Measurements from ENCODE around the gene SECISBP2.
A peak's percentile ranks its signal among the peaks of the same experiment; 100 is the strongest.

SECISBP2 gene

DNA sequence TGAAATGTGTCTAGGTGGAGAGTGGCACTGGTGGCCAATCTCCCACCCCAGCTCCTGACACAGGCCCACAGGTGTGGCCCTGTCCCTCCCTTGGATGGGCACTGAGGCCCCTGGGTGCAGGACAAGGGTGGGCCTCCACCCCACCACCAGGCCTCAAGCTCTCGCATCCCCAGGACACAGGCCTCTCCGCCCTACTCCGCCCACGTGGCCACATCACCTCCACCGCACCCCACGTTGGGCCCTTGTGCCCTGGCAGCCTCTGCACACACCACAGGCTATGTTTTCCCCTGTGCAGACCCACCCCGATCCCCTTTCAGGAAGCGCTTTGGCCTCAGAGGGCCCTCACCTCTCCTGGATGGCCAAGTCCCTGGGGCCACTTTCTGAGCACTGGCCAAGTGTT, 54.7 kb downstream of the SECISBP2 start:
- DNase-seq (ENCODE audit: low spot score), result no peak
- TF ChIP-seq, protein P1, sequence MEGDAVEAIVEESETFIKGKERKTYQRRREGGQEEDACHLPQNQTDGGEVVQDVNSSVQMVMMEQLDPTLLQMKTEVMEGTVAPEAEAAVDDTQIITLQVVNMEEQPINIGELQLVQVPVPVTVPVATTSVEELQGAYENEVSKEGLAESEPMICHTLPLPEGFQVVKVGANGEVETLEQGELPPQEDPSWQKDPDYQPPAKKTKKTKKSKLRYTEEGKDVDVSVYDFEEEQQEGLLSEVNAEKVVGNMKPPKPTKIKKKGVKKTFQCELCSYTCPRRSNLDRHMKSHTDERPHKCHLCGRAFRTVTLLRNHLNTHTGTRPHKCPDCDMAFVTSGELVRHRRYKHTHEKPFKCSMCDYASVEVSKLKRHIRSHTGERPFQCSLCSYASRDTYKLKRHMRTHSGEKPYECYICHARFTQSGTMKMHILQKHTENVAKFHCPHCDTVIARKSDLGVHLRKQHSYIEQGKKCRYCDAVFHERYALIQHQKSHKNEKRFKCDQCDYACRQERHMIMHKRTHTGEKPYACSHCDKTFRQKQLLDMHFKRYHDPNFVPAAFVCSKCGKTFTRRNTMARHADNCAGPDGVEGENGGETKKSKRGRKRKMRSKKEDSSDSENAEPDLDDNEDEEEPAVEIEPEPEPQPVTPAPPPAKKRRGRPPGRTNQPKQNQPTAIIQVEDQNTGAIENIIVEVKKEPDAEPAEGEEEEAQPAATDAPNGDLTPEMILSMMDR (IDR thresholded peaks at IDR 0.05; ENCODE audit: extremely low read depth, missing control alignments), result no peak

DNA sequence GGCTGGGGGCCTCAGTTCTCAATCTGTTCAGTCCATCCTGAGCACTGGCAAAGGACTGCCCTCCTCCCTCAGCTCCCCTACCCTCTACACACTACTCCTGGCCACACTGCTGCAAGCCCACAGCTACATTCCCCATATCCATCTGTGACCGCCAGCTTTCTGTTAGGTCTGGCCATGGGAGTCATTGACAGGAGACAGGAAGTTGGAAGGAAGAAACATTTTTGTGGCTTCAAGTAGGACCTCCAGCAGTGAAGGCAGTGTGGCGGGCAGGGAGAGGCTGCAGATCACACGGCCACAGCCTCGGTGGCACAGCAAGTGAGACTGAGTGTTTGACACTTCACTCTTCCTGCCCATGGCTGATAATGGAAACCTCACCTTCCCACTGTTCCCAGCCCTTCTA, 55.9 kb downstream of the SECISBP2 start:
- TF ChIP-seq, protein P1 (IDR thresholded peaks at IDR 0.05; ENCODE audit: extremely low read depth, missing control alignments), result no peak
- DNase-seq (ENCODE audit: low spot score), result no peak

GRCh38 chr9:89375191-89375760, 57.0 kb downstream of the SECISBP2 start:
- TF ChIP-seq, protein P1 (IDR thresholded peaks at IDR 0.05; ENCODE audit: extremely low read depth, missing control alignments), result no peak
- peak; percentile 83 for DNase-seq (ENCODE audit: low spot score)

DNA sequence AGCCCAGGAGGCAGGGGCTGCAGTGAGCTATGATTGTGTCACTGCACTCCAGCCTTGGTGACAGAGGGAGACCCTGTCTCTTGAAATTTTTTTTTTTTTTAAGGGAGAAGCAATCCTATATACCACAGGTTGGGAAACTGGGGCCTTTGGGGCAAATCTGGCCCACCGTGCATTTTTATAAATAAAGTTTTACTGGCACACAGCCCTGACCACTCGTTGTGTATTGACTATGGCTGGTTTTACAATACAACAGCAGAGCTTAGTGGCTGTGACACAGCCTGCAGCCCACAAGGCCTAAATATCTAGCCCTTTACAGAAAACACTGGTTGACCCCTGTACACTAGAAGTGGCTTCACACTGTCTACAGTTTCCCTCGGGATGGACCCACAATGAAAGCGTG, 58.0 kb downstream of the SECISBP2 start:
- no peak for DNase-seq (ENCODE audit: low spot score)
- TF ChIP-seq, protein P1 (IDR thresholded peaks at IDR 0.05; ENCODE audit: extremely low read depth, missing control alignments), result no peak

DNA sequence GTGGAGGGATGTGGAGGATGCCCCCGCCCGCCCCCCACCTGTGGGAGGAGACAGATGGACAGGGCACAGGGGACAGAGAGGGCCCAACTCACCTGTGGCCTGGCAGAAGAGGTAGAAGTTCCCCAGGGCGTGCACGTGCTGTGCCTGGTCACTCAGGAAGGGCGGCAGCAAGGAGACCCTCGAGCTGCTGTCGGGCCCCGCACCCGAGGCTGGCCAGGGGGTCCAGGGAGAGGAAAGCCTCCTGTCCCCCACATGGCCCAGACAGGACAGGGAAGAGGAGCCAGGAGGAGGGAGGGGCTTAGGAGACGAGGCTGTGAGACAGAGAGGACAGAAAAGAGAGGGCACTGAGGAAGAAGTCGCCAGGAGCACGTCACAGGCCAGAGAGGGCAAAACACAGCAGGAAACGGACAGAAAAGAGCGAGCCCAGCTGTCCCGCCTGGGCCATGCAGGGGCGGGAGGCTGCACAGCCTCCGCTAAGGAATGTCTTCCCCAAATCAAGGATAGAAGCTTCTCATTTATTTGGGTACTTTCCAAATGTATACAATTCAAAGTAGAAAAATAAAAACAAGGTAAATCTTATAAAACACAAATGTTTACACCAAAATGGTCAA, 58.5 kb downstream of the SECISBP2 start:
- no peak for DNase-seq (ENCODE audit: low spot score)

GRCh38 chr9:89377411-89377810, 59.1 kb downstream of the SECISBP2 start:
- TF ChIP-seq, protein P1 (IDR thresholded peaks at IDR 0.05; ENCODE audit: extremely low read depth, missing control alignments), result no peak
- DNase-seq (ENCODE audit: low spot score), result no peak

More for the DNA sequence above, 58.5 kb downstream of the SECISBP2 start:
- TF ChIP-seq, protein P1 (IDR thresholded peaks at IDR 0.05; ENCODE audit: extremely low read depth, missing control alignments), result no peak

DNA sequence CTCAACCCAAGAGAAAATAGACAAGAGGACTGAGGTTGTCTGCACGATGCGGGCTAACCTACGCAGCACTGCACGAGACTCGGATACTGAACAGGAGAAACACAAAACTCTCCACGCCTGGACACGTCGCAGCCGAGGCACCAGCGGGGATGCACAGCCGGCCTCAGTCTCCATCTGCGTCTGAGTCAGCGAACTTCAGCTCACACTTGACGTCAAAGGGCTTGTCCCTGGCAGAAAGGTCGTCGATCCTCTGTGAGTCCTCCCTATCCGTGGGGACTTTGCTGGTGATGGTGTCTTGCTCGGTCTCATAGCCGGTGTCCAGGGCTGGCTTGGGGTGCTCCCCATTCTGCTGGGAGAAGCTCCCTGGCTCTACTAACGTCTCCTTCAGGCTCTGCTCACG, 60.2 kb downstream of the SECISBP2 start:
- TF ChIP-seq, protein P1 (IDR thresholded peaks at IDR 0.05; ENCODE audit: extremely low read depth, missing control alignments), result no peak
- DNase-seq (ENCODE audit: low spot score), result no peak
